Panc1 (cell line): ENCODE data around the gene GOLGA1.
A peak's percentile ranks its signal among the peaks of the same experiment; 100 is the strongest.

ENCODE experiments used
- CTCF ChIP-seq: fragments of 450-650 bp; IDR thresholded peaks from 2 replicates; pipeline ENCODE4 v1.5.1; 2017; ENCODE audit warnings: mild to moderate bottlenecking
- TCF7L2 ChIP-seq: IDR thresholded peaks from 2 replicates; pipeline ENCODE4 v1.6.1; 2011; ENCODE audit warnings: mild to moderate bottlenecking, low read depth, low read length, inconsistent platforms

DNA sequence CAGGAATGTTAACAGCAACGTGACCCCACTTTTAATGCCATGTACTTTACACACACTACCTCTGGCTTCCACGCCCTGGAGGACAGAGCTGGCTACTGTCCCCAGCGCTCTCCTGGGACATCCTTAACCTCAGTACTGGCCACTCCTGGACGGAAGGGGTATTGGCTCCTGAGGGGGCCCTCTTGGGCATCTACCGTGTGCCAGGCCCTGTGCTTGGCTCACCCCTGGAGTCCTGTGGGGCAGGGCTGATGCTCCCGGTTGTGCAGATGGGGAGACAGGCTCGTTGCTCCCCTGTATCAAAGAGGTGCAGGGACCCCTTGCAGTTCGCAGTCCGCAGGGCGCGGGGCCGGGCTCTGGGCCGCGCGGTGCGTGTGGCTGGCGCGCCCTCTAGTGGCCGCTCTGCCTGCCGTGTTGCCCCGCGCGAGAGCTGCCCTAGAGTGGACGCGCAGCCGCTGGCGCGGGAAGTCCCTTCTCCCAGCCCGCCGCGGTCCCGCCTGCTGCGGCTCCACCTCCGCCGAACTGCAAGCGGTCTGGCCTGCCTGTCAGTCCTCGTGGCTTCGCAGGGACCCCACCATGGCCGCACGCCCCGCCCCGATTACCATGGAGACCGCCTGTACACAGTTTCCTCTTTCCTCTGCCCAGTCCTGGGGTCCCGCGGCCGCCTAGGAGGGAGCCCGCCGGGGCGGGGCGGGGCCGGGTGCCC lies 87.9 kb downstream of the GOLGA1 start, which contains the start of gene WDR38:
- peak; percentile 98 for TF ChIP-seq CTCF
- TF ChIP-seq TCF7L2 = no peak
